ENCODE measurements around the gene FAM236A.
"Not testable (repeated sequence)": the region's sequence is repeated elsewhere in the genome, so short reads cannot be mapped to it uniquely, and the experiment has no call there.

GRCh38 chrX:72889740-72890139 is 48.3 kb upstream of the FAM236A start:
- TF ChIP-seq CTCF (IDR thresholded peaks at IDR 0.05); POLR2AphosphoS5 (IDR thresholded peaks at IDR 0.05; ENCODE audit: low read depth, low read length); TCF7L2 (IDR thresholded peaks at IDR 0.05; ENCODE audit: low read depth, low read length): not testable (repeated sequence)
